Measurements from ENCODE around the gene TUB.

The TUB gene

DNA sequence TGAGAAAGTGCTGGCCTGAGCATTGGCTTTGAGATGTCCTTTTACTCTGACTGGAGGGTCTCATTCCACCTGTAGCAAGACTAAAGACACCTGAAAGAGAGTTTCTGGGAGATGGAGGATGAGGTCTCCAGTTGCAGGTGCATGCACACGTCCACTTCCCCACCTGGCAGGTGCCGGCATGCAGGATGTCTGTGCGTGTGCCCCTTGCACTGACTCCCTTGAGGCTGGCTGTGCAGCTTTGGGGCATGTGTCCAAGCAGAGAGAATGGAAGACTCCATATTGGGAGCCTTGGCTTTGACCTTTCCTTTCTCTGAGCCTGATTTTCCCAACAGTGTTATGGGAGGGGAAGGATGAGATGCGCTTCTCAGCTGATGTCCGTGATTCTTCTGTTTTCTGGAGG is 44.0 kb upstream of the TUB start:
- no peak overlapping the region for H2AFZ ChIP-seq (ENCODE audit: low read depth, low read length, severe bottlenecking)
- no peaks in the 10 kb centered on the region for H3K9me2 ChIP-seq (replicated peaks; ENCODE audit: insufficient read depth, low read length)
- H3K27me3 ChIP-seq (ENCODE audit: low read length), result no peaks in the 10 kb centered on the region
- no peak overlapping the region for H3K4me2 ChIP-seq (ENCODE audit: low read depth, low read length, poor library complexity, severe bottlenecking)
- H3K9ac ChIP-seq (ENCODE audit: low read length), result no peak overlapping the region
- no peaks in the 10 kb centered on the region for H3K36me3 ChIP-seq (ENCODE audit: low read length)
- H3K79me2 ChIP-seq (ENCODE audit: insufficient read depth, low read length), result no peaks in the 10 kb centered on the region
- no peak overlapping the region for H3K4me3 ChIP-seq (ENCODE audit: insufficient read depth, low read length, poor library complexity, severe bottlenecking)
- no peaks in the 10 kb centered on the region for H4K20me1 ChIP-seq (ENCODE audit: low read depth, low read length)
- no peaks in the 10 kb centered on the region for H3K9me3 ChIP-seq (ENCODE audit: insufficient read depth, low read length)
- H3F3A ChIP-seq (ENCODE audit: insufficient read depth), result no peaks in the 10 kb centered on the region
- no peak overlapping the region for H3K27ac ChIP-seq (ENCODE audit: low read depth, low read length)
- TF ChIP-seq EZH2phosphoT487 (conservative IDR thresholded peaks at IDR 0.05; ENCODE audit: low read length), result no peak
- TF ChIP-seq, protein P1, sequence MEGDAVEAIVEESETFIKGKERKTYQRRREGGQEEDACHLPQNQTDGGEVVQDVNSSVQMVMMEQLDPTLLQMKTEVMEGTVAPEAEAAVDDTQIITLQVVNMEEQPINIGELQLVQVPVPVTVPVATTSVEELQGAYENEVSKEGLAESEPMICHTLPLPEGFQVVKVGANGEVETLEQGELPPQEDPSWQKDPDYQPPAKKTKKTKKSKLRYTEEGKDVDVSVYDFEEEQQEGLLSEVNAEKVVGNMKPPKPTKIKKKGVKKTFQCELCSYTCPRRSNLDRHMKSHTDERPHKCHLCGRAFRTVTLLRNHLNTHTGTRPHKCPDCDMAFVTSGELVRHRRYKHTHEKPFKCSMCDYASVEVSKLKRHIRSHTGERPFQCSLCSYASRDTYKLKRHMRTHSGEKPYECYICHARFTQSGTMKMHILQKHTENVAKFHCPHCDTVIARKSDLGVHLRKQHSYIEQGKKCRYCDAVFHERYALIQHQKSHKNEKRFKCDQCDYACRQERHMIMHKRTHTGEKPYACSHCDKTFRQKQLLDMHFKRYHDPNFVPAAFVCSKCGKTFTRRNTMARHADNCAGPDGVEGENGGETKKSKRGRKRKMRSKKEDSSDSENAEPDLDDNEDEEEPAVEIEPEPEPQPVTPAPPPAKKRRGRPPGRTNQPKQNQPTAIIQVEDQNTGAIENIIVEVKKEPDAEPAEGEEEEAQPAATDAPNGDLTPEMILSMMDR (IDR thresholded peaks at IDR 0.05; ENCODE audit: insufficient read depth, low read length, poor library complexity, severe bottlenecking), result no peak

DNA sequence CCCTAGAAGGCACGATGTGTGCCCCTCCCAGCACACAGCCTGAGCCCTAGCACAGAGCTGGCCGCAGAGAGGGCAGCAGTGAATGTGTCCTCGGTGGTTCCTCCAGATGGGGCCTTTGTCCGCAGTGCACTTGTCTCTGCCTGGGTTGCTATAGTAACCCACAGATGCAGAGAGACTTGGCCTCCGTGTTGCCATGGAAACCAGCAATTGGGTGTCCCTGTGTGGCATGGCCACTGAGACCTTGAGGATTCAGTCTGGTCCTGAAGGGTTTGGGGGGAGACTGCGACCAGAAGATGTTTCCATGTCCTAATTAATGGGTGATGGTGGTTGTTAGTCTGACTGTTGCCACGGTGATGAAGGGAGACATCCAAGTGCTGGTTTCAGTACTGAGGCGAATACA is 42.6 kb upstream of the TUB start:
- Histone ChIP-seq H3F3A (ENCODE audit: insufficient read depth) (no peaks in the 10 kb centered on the region), H3K9ac (ENCODE audit: low read length) (no peak overlapping the region), H2AFZ (ENCODE audit: low read depth, low read length, severe bottlenecking) (no peak overlapping the region), H4K20me1 (ENCODE audit: low read depth, low read length) (no peaks in the 10 kb centered on the region), H3K9me2 (replicated peaks; ENCODE audit: insufficient read depth, low read length) (no peaks in the 10 kb centered on the region), H3K4me3 (ENCODE audit: insufficient read depth, low read length, poor library complexity, severe bottlenecking) (no peak overlapping the region), H3K27ac (ENCODE audit: low read depth, low read length) (no peak overlapping the region), H3K27me3 (ENCODE audit: low read length) (no peaks in the 10 kb centered on the region), H3K9me3 (ENCODE audit: insufficient read depth, low read length) (no peaks in the 10 kb centered on the region), H3K79me2 (ENCODE audit: insufficient read depth, low read length) (no peaks in the 10 kb centered on the region), H3K36me3 (ENCODE audit: low read length) (no peaks in the 10 kb centered on the region), H3K4me2 (ENCODE audit: low read depth, low read length, poor library complexity, severe bottlenecking) (no peak overlapping the region)
- TF ChIP-seq, protein P1 (IDR thresholded peaks at IDR 0.05; ENCODE audit: insufficient read depth, low read length, poor library complexity, severe bottlenecking), result no peak
- no peak for TF ChIP-seq EZH2phosphoT487 (conservative IDR thresholded peaks at IDR 0.05; ENCODE audit: low read length)

DNA sequence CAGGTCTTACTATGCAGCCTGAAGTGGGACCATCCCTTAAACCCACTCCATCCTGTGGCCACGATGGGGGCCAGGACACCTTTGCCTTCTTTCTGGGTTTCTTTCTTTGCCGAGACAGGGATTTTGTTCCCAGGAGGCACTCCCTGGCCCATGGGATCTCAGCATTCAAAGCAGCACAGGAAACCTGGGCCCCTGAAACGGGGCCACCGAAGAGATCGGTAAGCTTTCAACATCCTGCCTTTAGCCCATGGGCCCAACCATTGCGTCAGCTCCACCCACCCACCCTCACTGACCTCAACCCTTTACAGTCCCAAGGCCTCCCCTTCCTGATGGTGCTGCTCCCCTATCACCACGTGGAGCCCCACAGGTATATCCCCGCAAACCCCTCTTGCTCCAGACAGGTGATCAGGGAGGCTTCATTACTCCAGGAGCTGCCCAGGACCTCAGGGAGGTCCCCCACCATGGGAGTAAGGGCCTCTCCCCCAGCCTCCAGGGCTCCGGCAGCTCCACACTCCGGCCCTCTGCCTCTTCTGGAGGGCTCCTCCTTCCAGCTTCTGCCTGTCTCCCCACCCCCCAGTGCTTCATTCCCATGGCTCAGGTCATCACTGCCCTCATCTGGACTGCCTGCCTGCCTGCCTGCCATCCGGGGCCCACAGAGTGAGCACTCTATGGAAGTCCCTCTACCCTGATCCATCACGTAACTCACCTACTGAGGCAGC is 42.0 kb upstream of the TUB start:
- H3K9me2 ChIP-seq (replicated peaks; ENCODE audit: insufficient read depth, low read length), result no peaks in the 10 kb centered on the region
- H3K27ac ChIP-seq (ENCODE audit: low read depth, low read length), result no peak overlapping the region
- no peaks in the 10 kb centered on the region for H3K27me3 ChIP-seq (ENCODE audit: low read length)
- TF ChIP-seq EZH2phosphoT487 (conservative IDR thresholded peaks at IDR 0.05; ENCODE audit: low read length), result no peak
- TF ChIP-seq, protein P1 (IDR thresholded peaks at IDR 0.05; ENCODE audit: insufficient read depth, low read length, poor library complexity, severe bottlenecking), result no peak
- no peaks in the 10 kb centered on the region for H3K9me3 ChIP-seq (ENCODE audit: insufficient read depth, low read length)
- no peaks in the 10 kb centered on the region for H3K36me3 ChIP-seq (ENCODE audit: low read length)
- H3F3A ChIP-seq (ENCODE audit: insufficient read depth), result no peaks in the 10 kb centered on the region
- no peaks in the 10 kb centered on the region for H3K79me2 ChIP-seq (ENCODE audit: insufficient read depth, low read length)
- H3K4me2 ChIP-seq (ENCODE audit: low read depth, low read length, poor library complexity, severe bottlenecking), result no peak overlapping the region
- H2AFZ ChIP-seq (ENCODE audit: low read depth, low read length, severe bottlenecking), result no peak overlapping the region
- H3K9ac ChIP-seq (ENCODE audit: low read length), result no peak overlapping the region
- H3K4me3 ChIP-seq (ENCODE audit: insufficient read depth, low read length, poor library complexity, severe bottlenecking), result no peak overlapping the region
- no peaks in the 10 kb centered on the region for H4K20me1 ChIP-seq (ENCODE audit: low read depth, low read length)

Measured in SU-DHL-6 (cell line).